Testis (tissue), 2 donors: ENCODE measurements around the gene CCL26.

Experiments
- CTCF ChIP-seq, 3 experiments: fragments of 450-650 bp in 2 of 3; fragments of 200-600 bp in 1 of 3; sonication (generic) in 1 of 3; IDR thresholded peaks; one replicate each; pipeline ENCODE4 v1.5.1; 2016 to 2019; ENCODE audit warnings: antibody characterized with exemption in 3 of 3, mild to moderate bottlenecking in 2 of 3, moderate library complexity in 1 of 3
- POLR2A ChIP-seq: fragments of 450-650 bp; IDR thresholded peaks from one replicate; pipeline ENCODE4 v1.6.1; 2017; ENCODE audit warnings: antibody characterized with exemption, mild to moderate bottlenecking, moderate library complexity

GRCh38 chr7:75776295-75776971 is 4.4 kb upstream of the CCL26 start:
- TF ChIP-seq CTCF (IDR thresholded peaks at IDR 0.05) (no peak), POLR2A (no peak)
